ENCODE results near the gene KCTD1.

- TF ChIP-seq CTCF (IDR thresholded peaks at IDR 0.05): no peak
- no peak for TF ChIP-seq POLR2A (IDR thresholded peaks at IDR 0.05)
Observed at GRCh38 chr18:26455639-26456038, 92.7 kb downstream of the KCTD1 start.

Measured in stomach (tissue), 4 donors.